GM23248 (cell line): ENCODE measurements around the gene CHST3. TPM values are rescaled to one million over a fixed set of nuclear protein-coding genes. Genes with fewer than 3 reads are reported as not detected.

Experiments
- DNase-seq: peaks from one replicate; pipeline ENCODE4 v3.0.0-alpha.2; 2015
- H2AFZ ChIP-seq: fragments of 200-600 bp; sonication (generic); 2 replicates; pipeline ENCODE4 v1.6.1; 2016; ENCODE audit warnings: antibody characterized with exemption
- H3F3A ChIP-seq: fragments of 200-600 bp; sonication (generic); 2 replicates; pipeline ENCODE4 v1.6.1; 2016; ENCODE audit warnings: mild to moderate bottlenecking, antibody characterized with exemption, mixed run types; ENCODE audit not compliant: insufficient read depth
- H3K27ac ChIP-seq: fragments of 200-600 bp; sonication (generic); 2 replicates; pipeline ENCODE4 v1.5.1; 2016; ENCODE audit warnings: mild to moderate bottlenecking
- H3K27me3 ChIP-seq: fragments of 200-600 bp; sonication (generic); replicated peaks from 2 replicates; pipeline ENCODE4 v1.6.1; 2016; ENCODE audit warnings: mild to moderate bottlenecking; ENCODE audit not compliant: insufficient read depth
- H3K36me3 ChIP-seq: fragments of 200-600 bp; sonication (generic); 2 replicates; pipeline ENCODE4 v1.6.1; 2016; ENCODE audit warnings: low read depth, mild to moderate bottlenecking
- H3K4me1 ChIP-seq: fragments of 200-600 bp; sonication (generic); 2 replicates; pipeline ENCODE4 v1.6.1; 2016; ENCODE audit warnings: mild to moderate bottlenecking; ENCODE audit not compliant: insufficient read depth
- H3K4me2 ChIP-seq: fragments of 200-600 bp; sonication (generic); one replicate; pipeline ENCODE4 v1.6.1; 2016; ENCODE audit warnings: mild to moderate bottlenecking; ENCODE audit not compliant: unreplicated experiment
- H3K4me3 ChIP-seq: fragments of 200-600 bp; sonication (generic); 2 replicates; pipeline ENCODE4 v1.5.1; 2016; ENCODE audit warnings: mild to moderate bottlenecking
- H3K79me2 ChIP-seq: fragments of 200-600 bp; sonication (generic); 2 replicates; pipeline ENCODE4 v1.6.1; 2016; ENCODE audit warnings: mild to moderate bottlenecking; ENCODE audit not compliant: insufficient read depth
- H3K9ac ChIP-seq: fragments of 200-600 bp; sonication (generic); 2 replicates; pipeline ENCODE4 v1.6.1; 2016; ENCODE audit warnings: mild to moderate bottlenecking
- H3K9me2 ChIP-seq: fragments of 200-600 bp; sonication (generic); 2 replicates; pipeline ENCODE4 v1.6.1; 2016; ENCODE audit warnings: mixed run types, mild to moderate bottlenecking, moderate library complexity; ENCODE audit not compliant: insufficient read depth
- H3K9me3 ChIP-seq: fragments of 200-600 bp; sonication (generic); one replicate; pipeline ENCODE4 v1.6.1; 2017; ENCODE audit warnings: low read depth
- H4K20me1 ChIP-seq: fragments of 200-600 bp; sonication (generic); 2 replicates; pipeline ENCODE4 v1.6.0; 2016; ENCODE audit not compliant: insufficient read depth
- EZH2 ChIP-seq: fragments of 200-600 bp; sonication (generic); IDR thresholded peaks from 2 replicates; pipeline ENCODE4 v1.6.1; 2018; ENCODE audit warnings: antibody characterized with exemption, mild to moderate bottlenecking; ENCODE audit not compliant: insufficient read depth, poor library complexity, severe bottlenecking
- EZH2phosphoT487 ChIP-seq: fragments of 200-600 bp; sonication (generic); IDR thresholded peaks from 2 replicates; pipeline ENCODE4 v1.6.1; 2018; ENCODE audit warnings: antibody characterized with exemption, moderate library complexity, mild to moderate bottlenecking, low read depth; ENCODE audit not compliant: insufficient read depth
- WGBS, 2 experiments: methylation state at CpG; one replicate each; pipeline ENCODE4 v1.1.6; 2015 to 2017; ENCODE audit warnings: low lambda C conversion rate in 2 of 2, low coverage in 1 of 2; ENCODE audit errors: missing lambda C conversion rate in 2 of 2; 5-methylcytosine and 5-hydroxymethylcytosine counted together
- in situ Hi-C: fragments of 300-500 bp; cut with MboI; formaldehyde crosslinking; loops from 2 replicates; pipeline ENCODE4 v1.15.0; 2020
- polyA plus RNA-seq: library from polyadenylated mRNA; unstranded; fragments of >200 nt; fragmentation: Nextera tagmentation; extraction: Ambion mirVana; gene quantifications from 2 replicates; pipeline ENCODE4 v1.2.1, GENCODE V29; 2016
- total RNA-seq: library from RNA; depleted of rRNA; stranded (reverse); fragments of >200 nt; shearing (Covaris generic); gene quantifications from 2 replicates; pipeline ENCODE4 v1.2.3, GENCODE V29; 2014

CHST3 gene
- total and polyA plus RNA-seq, 2 experiments from 2014 or later: 10.7 to 42.2 TPM

GRCh38 chr10:71995449-71995848 lies 31.3 kb downstream of the CHST3 start:
- Histone ChIP-seq H4K20me1 (no peaks in the 10 kb centered on the region; the same call in 1 of the 2 replicates), H3K4me2 (peak overlapping the region; percentile 3), H3K4me1 (peaks cover 45% of the 10 kb centered on the region), H3K4me3 (no peak overlapping the region), H3K9ac (0 out of 2 replicates have a peak overlapping the region, but pooled peaks have one; percentile 0), H3K27me3 (no peaks in the 10 kb centered on the region), H3K27ac (peak overlapping the region; percentile 22), H3K9me3 (no peaks in the 10 kb centered on the region), H3K36me3 (no peaks in the 10 kb centered on the region), H3K79me2 (peaks cover 100% of the 10 kb centered on the region), H3F3A (peaks cover 7% of the 10 kb centered on the region; the same call in 1 of the 2 replicates), H3K9me2 (no peaks in the 10 kb centered on the region), H2AFZ (no peak overlapping the region)
- TF ChIP-seq EZH2: no peak
- no peak for TF ChIP-seq EZH2phosphoT487
- no peak for DNase-seq
- in situ Hi-C loops: no loop called here
- WGBS, 2 experiments: 75 to 79% methylated on average over 3 of the region's 3 CpGs

DNA sequence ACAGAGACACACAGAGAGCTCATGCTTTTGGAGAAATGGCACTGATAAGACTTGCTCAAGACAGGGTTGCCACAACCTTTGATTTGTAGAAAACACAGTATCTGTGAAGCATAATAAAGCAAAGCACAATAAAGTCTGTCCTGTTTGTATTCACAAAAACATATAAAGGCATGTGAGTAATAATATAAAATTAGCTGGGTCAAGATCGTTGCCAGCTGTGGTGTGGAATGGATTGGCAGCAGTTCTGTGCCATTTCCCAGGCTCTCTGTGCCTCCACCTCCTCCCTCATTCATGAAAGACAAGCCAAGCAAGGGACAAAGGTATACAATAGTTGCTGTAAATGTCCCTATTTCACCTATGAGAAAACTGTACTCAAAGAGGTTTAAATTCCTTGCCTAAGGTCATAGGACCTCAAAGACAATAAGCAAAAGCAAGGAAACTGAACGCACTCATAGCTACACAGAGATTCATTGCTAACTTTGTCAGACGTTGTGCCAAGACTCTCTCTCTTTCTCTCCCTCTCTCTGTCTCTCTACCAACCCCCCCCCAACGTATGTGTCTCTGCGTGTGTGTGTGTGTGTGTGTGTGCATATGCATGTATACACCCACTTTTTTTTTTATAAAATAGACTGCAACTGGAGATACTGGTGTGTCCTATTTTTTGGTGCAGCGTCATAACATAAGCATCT lies 31.8 kb downstream of the CHST3 start:
- in situ Hi-C loops: no loop called here
- peaks cover 49% of the 10 kb centered on the region for H3K4me1 ChIP-seq
- H3F3A ChIP-seq: peaks cover 7% of the 10 kb centered on the region; the same call in 1 of the 2 replicates
- H3K27me3 ChIP-seq: no peaks in the 10 kb centered on the region
- 52 to 56% methylated on average over 6 of the region's 6 CpGs for WGBS, 2 experiments
- H3K9me2 ChIP-seq: no peaks in the 10 kb centered on the region
- peak overlapping the region; percentile 3 for H3K4me2 ChIP-seq
- H3K36me3 ChIP-seq: no peaks in the 10 kb centered on the region
- H3K9me3 ChIP-seq: no peaks in the 10 kb centered on the region
- 0 out of 2 replicates have a peak overlapping the region, but pooled peaks have one; percentile 0 for H3K9ac ChIP-seq
- no peaks in the 10 kb centered on the region; the same call in 1 of the 2 replicates for H4K20me1 ChIP-seq
- DNase-seq: peak; percentile 38
- H2AFZ ChIP-seq: no peak overlapping the region
- TF ChIP-seq EZH2phosphoT487 (no peak), EZH2 (no peak)
- peak overlapping the region; percentile 22 for H3K27ac ChIP-seq
- H3K79me2 ChIP-seq: peaks cover 100% of the 10 kb centered on the region
- no peak overlapping the region for H3K4me3 ChIP-seq

DNA sequence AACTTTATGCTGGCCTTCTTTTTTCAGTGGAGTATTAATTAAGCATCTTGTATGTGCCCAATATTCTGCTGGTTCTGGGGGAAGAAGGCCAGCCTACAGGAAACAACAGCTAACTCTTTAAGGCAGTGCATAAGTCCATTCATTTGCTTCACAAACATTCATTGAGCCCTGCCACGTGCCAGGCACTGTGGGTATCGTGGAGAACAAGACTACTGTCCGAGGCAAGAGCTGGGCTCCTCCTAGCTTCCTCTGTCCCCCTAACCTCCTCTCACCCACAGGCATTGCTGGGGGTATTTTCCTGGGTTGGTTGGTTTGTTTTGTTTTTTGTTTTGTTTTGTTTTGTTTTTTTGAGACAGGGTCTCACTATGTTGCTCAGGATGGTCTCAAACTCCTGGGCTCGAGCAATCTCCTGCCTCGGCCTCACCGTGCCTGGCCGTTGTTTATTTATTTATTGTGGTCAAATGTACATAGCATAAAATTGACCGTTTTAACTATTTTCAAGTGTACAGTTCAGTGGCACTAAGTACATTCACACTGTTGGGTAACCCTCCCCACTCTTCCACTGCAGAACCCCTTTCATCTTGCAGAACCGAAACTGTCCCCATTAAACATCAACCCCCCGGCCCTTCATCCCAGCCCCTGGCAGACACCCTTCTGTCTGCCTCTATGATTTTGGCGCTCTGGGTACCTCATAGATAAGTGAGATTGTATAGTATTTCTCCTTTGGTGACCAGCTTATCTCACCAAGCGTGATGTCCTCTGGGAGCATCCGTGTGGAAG lies 32.6 kb downstream of the CHST3 start:
- in situ Hi-C loops: no loop called here
- H3K27me3 ChIP-seq: no peaks in the 10 kb centered on the region
- peaks cover 100% of the 10 kb centered on the region for H3K79me2 ChIP-seq
- TF ChIP-seq EZH2phosphoT487: no peak
- H3K4me3 ChIP-seq: no peak overlapping the region
- H3F3A ChIP-seq: peaks cover 7% of the 10 kb centered on the region; the same call in 1 of the 2 replicates
- H3K4me2 ChIP-seq: no peak overlapping the region
- no peaks in the 10 kb centered on the region for H3K9me2 ChIP-seq
- H3K4me1 ChIP-seq: peaks cover 49% of the 10 kb centered on the region
- H3K9ac ChIP-seq: no peak overlapping the region
- H4K20me1 ChIP-seq: no peaks in the 10 kb centered on the region; the same call in 1 of the 2 replicates
- no peak for DNase-seq
- 0 out of 2 replicates have a peak overlapping the region, but pooled peaks have one; percentile 22 for H3K27ac ChIP-seq
- 92 to 93% methylated on average over 13 of the region's 13 CpGs for WGBS, 2 experiments
- H3K36me3 ChIP-seq: no peaks in the 10 kb centered on the region
- H3K9me3 ChIP-seq: no peaks in the 10 kb centered on the region
- no peak overlapping the region for H2AFZ ChIP-seq

DNA sequence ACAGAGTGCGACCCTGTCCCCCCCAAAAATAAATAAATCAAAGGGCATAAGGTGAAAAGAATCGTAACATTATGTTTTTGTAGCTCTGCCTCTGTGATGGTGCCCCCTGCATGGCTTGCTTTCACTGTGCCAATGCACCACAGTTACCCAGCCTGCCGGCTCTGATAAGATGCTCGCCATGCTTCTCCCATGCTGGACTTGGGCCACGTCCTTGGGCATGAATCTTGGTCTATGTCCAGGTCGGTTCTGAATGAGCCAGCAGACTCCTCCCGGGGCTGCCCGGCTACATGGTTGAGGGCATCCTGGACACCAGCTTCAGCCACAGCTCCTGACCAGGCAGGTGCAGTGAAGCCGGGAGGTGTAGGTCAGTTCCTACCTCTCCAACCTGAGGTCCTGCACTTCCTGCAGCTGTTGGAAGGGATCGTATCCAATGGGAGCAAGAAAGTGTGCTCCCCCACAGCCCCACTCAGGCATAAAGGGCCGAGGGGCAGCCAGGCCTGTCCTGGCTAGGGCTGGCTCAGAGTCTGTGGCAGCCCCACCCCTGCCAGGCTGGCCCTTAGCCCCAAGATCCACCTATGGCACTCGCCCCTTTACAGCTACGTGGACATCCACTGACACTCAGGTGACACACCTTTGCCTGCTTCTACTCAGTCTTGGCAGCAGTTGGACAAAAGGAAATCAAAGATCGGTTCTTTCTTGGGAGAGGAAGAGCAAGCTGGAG lies 34.1 kb downstream of the CHST3 start:
- Histone ChIP-seq H3K4me3 (no peak overlapping the region), H3K27me3 (no peaks in the 10 kb centered on the region), H2AFZ (no peak overlapping the region), H3K9me2 (no peaks in the 10 kb centered on the region), H4K20me1 (no peaks in the 10 kb centered on the region; the same call in 1 of the 2 replicates), H3K4me2 (peak overlapping the region; percentile 38), H3K9me3 (no peaks in the 10 kb centered on the region), H3K9ac (no peak overlapping the region), H3K4me1 (peaks cover 49% of the 10 kb centered on the region), H3K36me3 (no peaks in the 10 kb centered on the region), H3F3A (peaks cover 6% of the 10 kb centered on the region; the same call in 1 of the 2 replicates), H3K27ac (peak overlapping the region; percentile 78), H3K79me2 (peaks cover 100% of the 10 kb centered on the region)
- in situ Hi-C loops: no loop called here
- DNase-seq: no peak
- TF ChIP-seq EZH2phosphoT487 (no peak), EZH2 (no peak)
- WGBS, 2 experiments: 73 to 77% methylated on average over 14 of the region's 14 CpGs
